ENCODE results near the gene FAM3B. TPM values are rescaled to one million over a fixed set of nuclear protein-coding genes. Genes with fewer than 3 reads are reported as not detected.

Gene FAM3B
- total and polyA plus RNA-seq, 4 donors: 0.90 to 28.5 (median 2.6) TPM

DNA sequence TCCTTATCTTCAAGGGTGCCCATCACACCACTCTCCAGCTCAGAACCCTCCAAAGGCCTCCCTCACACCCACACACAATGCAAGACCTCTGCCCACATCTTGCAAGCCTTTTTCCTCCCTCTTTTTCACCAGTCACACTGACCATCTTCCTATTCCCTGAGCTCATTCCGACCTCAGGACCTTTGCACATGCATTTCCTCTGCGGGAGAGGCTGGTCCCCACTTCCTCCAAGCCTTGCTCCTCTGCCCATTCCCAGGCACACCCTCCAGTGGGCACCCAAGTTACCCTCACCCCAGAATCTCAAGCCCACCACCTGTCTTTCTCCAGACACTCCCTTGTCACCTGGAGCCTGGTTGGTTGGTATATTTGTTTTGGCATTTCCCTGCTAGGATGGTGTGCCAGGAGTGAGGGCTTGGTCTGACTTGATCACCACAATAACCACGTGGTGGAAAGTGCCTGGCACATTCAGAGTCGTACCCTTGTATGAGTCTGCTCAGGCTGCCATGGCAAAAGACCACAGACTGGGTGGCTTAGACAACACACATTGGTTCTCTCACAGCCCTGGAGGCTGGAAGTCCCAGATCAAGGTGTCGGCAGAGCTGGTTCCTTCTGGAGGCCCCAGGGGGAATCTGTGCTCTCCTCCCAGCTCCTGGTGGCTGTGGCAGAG, 58.4 kb downstream of the FAM3B start:
- ATAC-seq (ENCODE audit: low FRiP score) (no peak), DNase-seq (peak; percentile 28 to 32)
- H3K36me3 ChIP-seq (ENCODE audit: control insufficient read depth in 1 of 2, insufficient read depth in 2 of 2, low read length in 1 of 2): no peaks in the 10 kb centered on the region
- H3K4me1 ChIP-seq (ENCODE audit: control insufficient read depth in 1 of 2, insufficient read depth in 2 of 2, low read length in 2 of 2): no peaks in the 10 kb centered on the region
- 74 to 80% methylated on average over 5 of the region's 5 CpGs for WGBS, 2 donors
- H3K4me3 ChIP-seq (ENCODE audit: low read length in 2 of 2): no peak overlapping the region
- H3K9me3 ChIP-seq (ENCODE audit: control insufficient read depth, low read length): no peaks in the 10 kb centered on the region
- intact Hi-C loops (cut with DNase I): no loop called here
- no peak overlapping the region for H3K27ac ChIP-seq (ENCODE audit: low read depth in 1 of 2, low read length in 2 of 2)
- no peaks in the 10 kb centered on the region for H3K27me3 ChIP-seq (ENCODE audit: control insufficient read depth in 1 of 2, insufficient read depth in 2 of 2, low read length in 1 of 2)

DNA sequence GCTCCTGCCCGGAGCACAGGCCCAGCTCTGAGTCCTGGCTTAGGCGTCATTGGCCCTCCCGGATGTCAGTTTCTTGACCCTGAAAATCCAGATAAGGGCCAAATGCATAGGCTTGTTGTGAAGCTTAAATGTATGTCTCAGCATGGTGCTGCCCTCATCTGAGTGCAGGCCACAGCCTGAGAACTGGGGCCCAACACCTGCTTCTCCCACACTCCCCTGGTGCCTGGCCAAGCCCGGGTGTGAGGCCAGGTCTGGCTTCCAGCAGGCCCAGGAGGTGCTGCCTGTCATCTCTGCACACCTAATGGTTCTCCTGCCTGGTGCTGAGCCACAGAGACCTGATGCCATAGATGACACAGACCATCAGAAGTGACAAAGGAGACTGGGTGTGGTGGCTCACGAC, 59.3 kb downstream of the FAM3B start:
- no peaks in the 10 kb centered on the region for H3K27me3 ChIP-seq (ENCODE audit: control insufficient read depth in 1 of 2, insufficient read depth in 2 of 2, low read length in 1 of 2)
- no peaks in the 10 kb centered on the region for H3K36me3 ChIP-seq (ENCODE audit: control insufficient read depth in 1 of 2, insufficient read depth in 2 of 2, low read length in 1 of 2)
- ATAC-seq (ENCODE audit: low FRiP score) (no peak), DNase-seq (peak; percentile 33 to 62)
- 88% methylated on average over 5 of the region's 5 CpGs for WGBS, 2 donors
- intact Hi-C loops (cut with DNase I): no loop called here
- H3K27ac ChIP-seq (ENCODE audit: low read depth in 1 of 2, low read length in 2 of 2): no peak overlapping the region
- H3K9me3 ChIP-seq (ENCODE audit: control insufficient read depth, low read length): no peaks in the 10 kb centered on the region
- no peak overlapping the region for H3K4me3 ChIP-seq (ENCODE audit: low read length in 2 of 2)
- no peaks in the 10 kb centered on the region for H3K4me1 ChIP-seq (ENCODE audit: control insufficient read depth in 1 of 2, insufficient read depth in 2 of 2, low read length in 2 of 2)

DNA sequence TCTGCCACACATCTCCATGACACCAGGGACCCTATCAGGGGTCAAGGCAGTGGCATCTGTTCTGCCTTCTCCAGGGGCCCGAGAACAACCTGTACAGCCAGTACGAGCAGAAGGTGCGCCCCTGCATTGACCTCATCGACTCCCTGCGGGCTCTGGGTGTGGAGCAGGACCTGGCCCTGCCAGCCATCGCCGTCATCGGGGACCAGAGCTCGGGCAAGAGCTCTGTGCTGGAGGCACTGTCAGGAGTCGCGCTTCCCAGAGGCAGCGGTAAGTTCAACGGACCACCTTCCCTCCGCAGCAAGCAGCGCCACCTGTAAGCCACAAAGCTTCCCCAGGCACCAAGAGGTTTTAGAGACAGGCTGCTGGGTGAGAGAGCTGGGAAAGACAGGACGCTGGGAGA, 61.1 kb downstream of the FAM3B start:
- 89 to 92% methylated on average over 16 of the region's 16 CpGs for WGBS, 2 donors

DNA sequence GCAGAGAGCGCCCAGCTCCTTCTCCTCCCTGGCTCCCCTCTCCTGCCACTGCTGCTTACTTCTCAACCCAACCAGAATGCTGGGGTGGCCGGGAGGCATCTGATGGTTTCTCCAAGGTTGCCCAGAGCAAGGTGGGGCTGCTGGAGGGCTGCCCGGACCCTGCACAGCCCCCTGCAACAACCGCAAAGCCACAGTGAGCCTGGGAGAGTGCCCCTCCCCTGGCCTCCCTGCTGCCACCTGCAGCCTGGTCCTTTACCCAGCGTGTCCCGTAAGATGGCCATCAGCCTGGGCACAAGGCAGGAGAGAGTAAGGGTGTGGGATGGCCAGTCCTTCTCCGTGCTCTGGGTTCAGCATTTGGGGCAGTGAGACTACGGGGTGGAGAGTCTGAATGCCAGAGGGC, 62.2 kb downstream of the FAM3B start:
- no peaks in the 10 kb centered on the region for H3K36me3 ChIP-seq (ENCODE audit: control insufficient read depth in 1 of 2, insufficient read depth in 2 of 2, low read length in 1 of 2)
- peak; percentile 6 for ATAC-seq (ENCODE audit: low FRiP score)
- H3K27ac ChIP-seq (ENCODE audit: low read depth in 1 of 2, low read length in 2 of 2): no peak overlapping the region
- no peaks in the 10 kb centered on the region for H3K4me1 ChIP-seq (ENCODE audit: control insufficient read depth in 1 of 2, insufficient read depth in 2 of 2, low read length in 2 of 2)
- H3K4me3 ChIP-seq (ENCODE audit: low read length in 2 of 2): no peak overlapping the region
- 81 to 88% methylated on average over 8 of the region's 8 CpGs for whole genome bisulfite sequencing, 2 donors
- H3K9me3 ChIP-seq (ENCODE audit: control insufficient read depth, low read length): no peaks in the 10 kb centered on the region
- H3K27me3 ChIP-seq (ENCODE audit: control insufficient read depth in 1 of 2, insufficient read depth in 2 of 2, low read length in 1 of 2): no peaks in the 10 kb centered on the region
- peak in 1 of 2 donors; percentile 55 for DNase-seq
- intact Hi-C loops (cut with DNase I): no loop called here

More for the DNA sequence above, 61.1 kb downstream of the FAM3B start:
- DNase-seq (peak in 1 of 2 donors; percentile 73), ATAC-seq (ENCODE audit: low FRiP score) (no peak)
- intact Hi-C loops (cut with DNase I): no loop called here
- H3K36me3 ChIP-seq (ENCODE audit: control insufficient read depth in 1 of 2, insufficient read depth in 2 of 2, low read length in 1 of 2): no peaks in the 10 kb centered on the region
- H3K4me1 ChIP-seq (ENCODE audit: control insufficient read depth in 1 of 2, insufficient read depth in 2 of 2, low read length in 2 of 2): no peaks in the 10 kb centered on the region
- no peak overlapping the region for H3K27ac ChIP-seq (ENCODE audit: low read depth in 1 of 2, low read length in 2 of 2)
- no peaks in the 10 kb centered on the region for H3K9me3 ChIP-seq (ENCODE audit: control insufficient read depth, low read length)
- H3K27me3 ChIP-seq (ENCODE audit: control insufficient read depth in 1 of 2, insufficient read depth in 2 of 2, low read length in 1 of 2): no peaks in the 10 kb centered on the region
- no peak overlapping the region for H3K4me3 ChIP-seq (ENCODE audit: low read length in 2 of 2)

DNA sequence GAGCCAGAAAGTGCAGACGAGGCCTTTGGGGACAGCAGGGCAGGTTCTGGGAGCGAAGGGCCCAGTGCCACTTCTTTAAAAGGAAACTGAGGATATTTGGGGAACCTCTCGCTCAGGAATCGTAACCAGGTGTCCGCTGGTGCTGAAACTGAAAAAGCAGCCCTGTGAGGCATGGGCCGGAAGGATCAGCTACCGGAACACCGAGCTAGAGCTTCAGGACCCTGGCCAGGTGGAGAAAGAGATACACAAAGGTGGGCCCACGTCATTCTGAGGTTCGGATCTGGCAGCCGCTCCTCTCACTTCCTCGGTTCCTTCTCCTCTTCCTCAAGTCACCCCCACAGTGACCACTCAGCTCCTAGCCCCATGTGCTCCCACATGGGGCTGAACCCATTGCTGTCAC, 63.3 kb downstream of the FAM3B start:
- Histone ChIP-seq H3K9me3 (ENCODE audit: control insufficient read depth, low read length) (no peaks in the 10 kb centered on the region), H3K27ac (ENCODE audit: low read depth in 1 of 2, low read length in 2 of 2) (no peak overlapping the region), H3K4me3 (ENCODE audit: low read length in 2 of 2) (no peak overlapping the region), H3K27me3 (ENCODE audit: control insufficient read depth in 1 of 2, insufficient read depth in 2 of 2, low read length in 1 of 2) (no peaks in the 10 kb centered on the region), H3K4me1 (ENCODE audit: control insufficient read depth in 1 of 2, insufficient read depth in 2 of 2, low read length in 2 of 2) (no peaks in the 10 kb centered on the region), H3K36me3 (ENCODE audit: control insufficient read depth in 1 of 2, insufficient read depth in 2 of 2, low read length in 1 of 2) (no peaks in the 10 kb centered on the region)
- 89 to 94% methylated on average over 9 to 12 of the region's 12 CpGs for WGBS, 2 donors
- DNase-seq: no peak
- intact Hi-C loops (cut with DNase I): no loop called here
- ATAC-seq (ENCODE audit: low FRiP score): no peak

DNA sequence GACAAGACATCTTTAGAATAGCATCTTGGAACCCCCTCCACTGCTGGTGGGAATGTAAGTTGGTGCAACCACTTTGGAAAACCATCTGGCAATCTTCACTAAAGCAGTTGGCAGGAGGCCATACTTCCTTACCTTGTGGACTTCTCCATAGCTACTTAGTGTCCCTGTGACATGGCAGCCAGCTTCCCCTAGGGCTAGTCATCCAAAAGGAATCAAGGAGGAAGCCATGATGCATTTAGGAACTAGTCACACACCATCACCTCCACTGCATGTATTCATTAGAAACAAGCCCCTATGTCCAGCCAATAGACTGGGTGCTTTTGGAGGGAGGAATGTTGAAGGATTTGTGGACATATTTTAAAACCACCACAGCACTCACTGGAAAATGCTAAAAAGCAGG, 65.1 kb downstream of the FAM3B start:
- H3K36me3 ChIP-seq (ENCODE audit: control insufficient read depth in 1 of 2, insufficient read depth in 2 of 2, low read length in 1 of 2): no peaks in the 10 kb centered on the region
- no peak for ATAC-seq (ENCODE audit: low FRiP score)

GRCh38 chr21:41387042-41387819, 70.6 kb downstream of the FAM3B start:
- Histone ChIP-seq H3K27ac (ENCODE audit: low read depth in 1 of 2, low read length in 2 of 2) (no peak overlapping the region), H3K4me3 (ENCODE audit: low read length in 2 of 2) (no peak overlapping the region), H3K27me3 (ENCODE audit: control insufficient read depth in 1 of 2, insufficient read depth in 2 of 2, low read length in 1 of 2) (no peaks in the 10 kb centered on the region), H3K4me1 (ENCODE audit: control insufficient read depth in 1 of 2, insufficient read depth in 2 of 2, low read length in 2 of 2) (no peaks in the 10 kb centered on the region), H3K9me3 (ENCODE audit: control insufficient read depth, low read length) (no peaks in the 10 kb centered on the region), H3K36me3 (ENCODE audit: control insufficient read depth in 1 of 2, insufficient read depth in 2 of 2, low read length in 1 of 2) (no peaks in the 10 kb centered on the region)
- WGBS, 2 donors: 79 to 86% methylated on average over 14 of the region's 14 CpGs
- ATAC-seq (ENCODE audit: low FRiP score) (peak; percentile 69), DNase-seq (no peak)
- intact Hi-C loops (cut with DNase I): no loop called here

More for the DNA sequence above, 65.1 kb downstream of the FAM3B start:
- intact Hi-C loops (cut with DNase I): no loop called here
- no peak overlapping the region for H3K4me3 ChIP-seq (ENCODE audit: low read length in 2 of 2)
- no peak for DNase-seq
- H3K27ac ChIP-seq (ENCODE audit: low read depth in 1 of 2, low read length in 2 of 2): no peak overlapping the region
- H3K4me1 ChIP-seq (ENCODE audit: control insufficient read depth in 1 of 2, insufficient read depth in 2 of 2, low read length in 2 of 2): no peaks in the 10 kb centered on the region
- H3K27me3 ChIP-seq (ENCODE audit: control insufficient read depth in 1 of 2, insufficient read depth in 2 of 2, low read length in 1 of 2): no peaks in the 10 kb centered on the region
- H3K9me3 ChIP-seq (ENCODE audit: control insufficient read depth, low read length): no peaks in the 10 kb centered on the region

DNA sequence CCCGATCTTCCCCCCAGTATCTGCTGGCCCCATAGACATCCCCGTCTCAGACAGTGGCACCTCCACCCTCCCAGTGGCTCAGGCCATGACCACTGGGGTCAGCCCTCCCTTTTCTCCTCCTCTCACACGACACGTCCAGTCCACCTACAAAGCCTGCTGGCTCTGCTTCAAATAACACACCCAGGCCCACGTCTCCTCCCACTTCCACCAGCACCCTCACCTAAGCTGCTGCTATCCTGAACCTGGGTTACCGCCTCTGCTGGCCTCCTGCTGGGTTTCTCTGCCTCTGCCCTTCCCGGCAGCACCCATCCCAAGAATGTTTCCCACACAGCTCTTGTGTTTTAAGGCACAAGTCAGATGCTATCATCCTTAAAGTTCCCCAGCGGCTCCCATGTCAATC, 71.2 kb downstream of the FAM3B start:
- 78 to 83% methylated on average over 8 of the region's 8 CpGs for WGBS, 2 donors
- no peaks in the 10 kb centered on the region for H3K9me3 ChIP-seq (ENCODE audit: control insufficient read depth, low read length)
- H3K36me3 ChIP-seq (ENCODE audit: control insufficient read depth in 1 of 2, insufficient read depth in 2 of 2, low read length in 1 of 2): no peaks in the 10 kb centered on the region
- H3K27me3 ChIP-seq (ENCODE audit: control insufficient read depth in 1 of 2, insufficient read depth in 2 of 2, low read length in 1 of 2): no peaks in the 10 kb centered on the region
- H3K4me3 ChIP-seq (ENCODE audit: low read length in 2 of 2): no peak overlapping the region
- ATAC-seq (ENCODE audit: low FRiP score) (peak; percentile 42), DNase-seq (no peak)
- H3K4me1 ChIP-seq (ENCODE audit: control insufficient read depth in 1 of 2, insufficient read depth in 2 of 2, low read length in 2 of 2): no peaks in the 10 kb centered on the region
- no peak overlapping the region for H3K27ac ChIP-seq (ENCODE audit: low read depth in 1 of 2, low read length in 2 of 2)
- intact Hi-C loops (cut with DNase I): no loop called here

DNA sequence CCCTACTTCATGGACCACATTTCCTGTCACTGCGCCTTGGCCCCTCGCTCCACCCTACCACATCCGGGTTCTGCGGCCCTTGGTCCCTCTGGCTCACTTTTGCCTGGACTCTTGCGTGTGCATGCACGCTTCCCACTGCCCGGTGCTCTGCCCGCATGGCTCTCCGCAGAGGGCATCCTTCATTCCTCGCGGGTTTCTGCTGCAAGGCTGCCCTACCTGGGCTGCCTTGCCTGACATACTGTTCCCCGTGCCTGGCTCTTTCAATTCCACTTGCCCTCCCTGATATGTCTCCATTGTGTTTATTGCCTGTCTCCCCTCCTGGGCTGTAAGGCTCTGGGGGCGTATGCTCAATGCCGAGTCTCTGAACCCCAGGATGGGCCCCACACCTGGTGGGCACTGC, 71.7 kb downstream of the FAM3B start:
- Histone ChIP-seq H3K27ac (ENCODE audit: low read depth in 1 of 2, low read length in 2 of 2) (no peak overlapping the region), H3K36me3 (ENCODE audit: control insufficient read depth in 1 of 2, insufficient read depth in 2 of 2, low read length in 1 of 2) (no peaks in the 10 kb centered on the region), H3K4me1 (ENCODE audit: control insufficient read depth in 1 of 2, insufficient read depth in 2 of 2, low read length in 2 of 2) (no peaks in the 10 kb centered on the region), H3K9me3 (ENCODE audit: control insufficient read depth, low read length) (no peaks in the 10 kb centered on the region), H3K4me3 (ENCODE audit: low read length in 2 of 2) (no peak overlapping the region), H3K27me3 (ENCODE audit: control insufficient read depth in 1 of 2, insufficient read depth in 2 of 2, low read length in 1 of 2) (no peaks in the 10 kb centered on the region)
- intact Hi-C loops (cut with DNase I): no loop called here
- no peak for ATAC-seq (ENCODE audit: low FRiP score)
- WGBS, 2 donors: 94 to 97% methylated on average over 14 of the region's 14 CpGs
- no peak for DNase-seq
